C4-2B (cell line): Measurements from ENCODE around the gene ARL15.

Experiments
- H3K27ac ChIP-seq: fragments of 450-650 bp; 2 replicates; pipeline ENCODE4 v1.5.1; 2017
- CTCF ChIP-seq: fragments of 450-650 bp; conservative IDR thresholded peaks from 2 replicates; pipeline ENCODE4 v1.5.1; 2017; ENCODE audit warnings: mild to moderate bottlenecking
- ZFX ChIP-seq: fragments of 450-650 bp; IDR thresholded peaks from 2 replicates; pipeline ENCODE4 v1.6.1; 2017

The ARL15 gene

GRCh38 chr5:54136516-54137440, 173.6 kb downstream of the ARL15 start:
- H3K27ac ChIP-seq: no peak overlapping the region
- TF ChIP-seq ZFX (no peak), CTCF (no peak)

GRCh38 chr5:54135042-54135441, 175.3 kb downstream of the ARL15 start:
- H3K27ac ChIP-seq: no peak overlapping the region
- TF ChIP-seq ZFX: no peak
- TF ChIP-seq CTCF: no peak

- TF ChIP-seq ZFX (no peak), CTCF (no peak)
These were observed 176.5 kb downstream of the ARL15 start for GRCh38 chr5:54133917-54134316.

GRCh38 chr5:54120473-54120872, 189.9 kb downstream of the ARL15 start:
- H3K27ac ChIP-seq: no peak overlapping the region
- TF ChIP-seq ZFX (no peak), CTCF (no peak)

More at GRCh38 chr5:54133917-54134316, 176.5 kb downstream of the ARL15 start:
- no peak overlapping the region for H3K27ac ChIP-seq

- no peak overlapping the region for H3K27ac ChIP-seq
- no peak for TF ChIP-seq CTCF
- TF ChIP-seq ZFX: no peak
These were observed 192.4 kb downstream of the ARL15 start for GRCh38 chr5:54117957-54118356.

- TF ChIP-seq CTCF: no peak
- no peak for TF ChIP-seq ZFX
- no peak overlapping the region for H3K27ac ChIP-seq
These were observed 194.5 kb downstream of the ARL15 start for GRCh38 chr5:54115735-54116403.

GRCh38 chr5:54113060-54113459, 197.3 kb downstream of the ARL15 start:
- H3K27ac ChIP-seq: no peak overlapping the region
- TF ChIP-seq ZFX: no peak
- TF ChIP-seq CTCF: no peak
